NB4 (cell line): ENCODE measurements around the gene DNAI1.

Experiments
- DNase-seq: peaks from one replicate; pipeline ENCODE4 v3.0.0; 2010; ENCODE audit warnings: low read depth
- H3K4me3 ChIP-seq: one replicate; pipeline ENCODE4 v1.5.1; 2011; ENCODE audit warnings: mild to moderate bottlenecking, low read depth, low read length, moderate library complexity
- CTCF ChIP-seq: IDR thresholded peaks from one replicate; pipeline ENCODE4 v1.5.1; 2012; ENCODE audit warnings: low read depth, low read length
- MAX ChIP-seq: IDR thresholded peaks from 2 replicates; pipeline ENCODE4 v1.6.1; 2011; ENCODE audit warnings: low read depth, low read length
- MYC ChIP-seq: IDR thresholded peaks from 2 replicates; pipeline ENCODE4 v1.6.1; 2011; ENCODE audit warnings: low read depth, low read length
- POLR2A ChIP-seq: IDR thresholded peaks from 2 replicates; pipeline ENCODE4 v1.6.1; 2011; ENCODE audit warnings: mild to moderate bottlenecking; ENCODE audit not compliant: insufficient read length; ENCODE audit errors: extremely low read depth

The DNAI1 gene

GRCh38 chr9:34564617-34565016 is 106.0 kb downstream of the DNAI1 start:
- TF ChIP-seq POLR2A: no peak
- TF ChIP-seq MYC: no peak
- no peak for TF ChIP-seq MAX
- TF ChIP-seq CTCF: no peak
- no peak overlapping the region for H3K4me3 ChIP-seq
- DNase-seq: no peak

- TF ChIP-seq MYC (no peak), POLR2A (no peak), CTCF (no peak), MAX (no peak)
- H3K4me3 ChIP-seq: no peak overlapping the region
- DNase-seq: no peak
These were observed 107.3 kb downstream of the DNAI1 start for GRCh38 chr9:34565856-34566255.

- TF ChIP-seq POLR2A (no peak), MAX (no peak), MYC (no peak), CTCF (no peak)
- DNase-seq: no peak
- no peak overlapping the region for H3K4me3 ChIP-seq
These were observed 107.7 kb downstream of the DNAI1 start for GRCh38 chr9:34566322-34566721.

GRCh38 chr9:34566972-34567371 is 108.4 kb downstream of the DNAI1 start:
- H3K4me3 ChIP-seq: no peak overlapping the region
- DNase-seq: no peak
- TF ChIP-seq MAX: no peak
- no peak for TF ChIP-seq CTCF
- no peak for TF ChIP-seq POLR2A
- no peak for TF ChIP-seq MYC

- TF ChIP-seq CTCF (no peak), MAX (no peak), MYC (no peak), POLR2A (no peak)
- H3K4me3 ChIP-seq: no peak overlapping the region
- no peak for DNase-seq
These were observed 109.5 kb downstream of the DNAI1 start for GRCh38 chr9:34568133-34568532.

GRCh38 chr9:34568774-34569173 is 110.2 kb downstream of the DNAI1 start:
- DNase-seq: no peak
- no peak overlapping the region for H3K4me3 ChIP-seq
- no peak for TF ChIP-seq MYC
